Body of pancreas (tissue), 4 donors: ENCODE data around the gene SLC51A.

ENCODE experiments used
- POLR2A ChIP-seq, 3 donors: fragments of 450-650 bp; IDR thresholded peaks; one replicate each; pipeline ENCODE4 v1.6.1; 2016; ENCODE audit warnings: antibody characterized with exemption in 3 of 3, mild to moderate bottlenecking in 2 of 3
- TF ChIP-seq, protein P1 (sequence below), 7 experiments: fragments of 450-650 bp in 4 of 7; fragments of 200-600 bp in 3 of 7; sonication (generic) in 3 of 7; IDR thresholded peaks; one replicate each; pipeline ENCODE4 v1.5.1; 2016 to 2019; ENCODE audit warnings: antibody characterized with exemption in 7 of 7

DNA sequence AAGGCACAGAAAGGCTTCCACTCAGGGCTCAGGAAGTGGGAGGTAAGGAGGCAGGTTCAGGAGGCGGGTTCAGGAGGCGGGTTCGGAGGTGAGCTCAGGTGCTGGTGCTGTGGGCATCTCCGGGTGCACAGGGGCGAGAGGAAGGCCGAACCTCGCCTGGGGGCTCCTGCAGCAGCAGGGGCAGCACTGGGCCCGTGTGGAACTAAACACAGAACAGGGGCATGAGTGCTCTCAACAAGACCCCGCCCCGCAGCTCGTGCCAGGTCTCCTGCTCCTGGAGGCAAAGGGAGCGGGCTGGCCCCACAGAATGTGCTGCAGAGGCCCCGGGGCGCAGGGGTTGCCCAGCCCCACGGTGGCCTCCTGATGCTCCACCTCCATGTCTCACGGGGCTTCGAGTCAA, 18.8 kb upstream of the SLC51A start:
- TF ChIP-seq, protein P1, sequence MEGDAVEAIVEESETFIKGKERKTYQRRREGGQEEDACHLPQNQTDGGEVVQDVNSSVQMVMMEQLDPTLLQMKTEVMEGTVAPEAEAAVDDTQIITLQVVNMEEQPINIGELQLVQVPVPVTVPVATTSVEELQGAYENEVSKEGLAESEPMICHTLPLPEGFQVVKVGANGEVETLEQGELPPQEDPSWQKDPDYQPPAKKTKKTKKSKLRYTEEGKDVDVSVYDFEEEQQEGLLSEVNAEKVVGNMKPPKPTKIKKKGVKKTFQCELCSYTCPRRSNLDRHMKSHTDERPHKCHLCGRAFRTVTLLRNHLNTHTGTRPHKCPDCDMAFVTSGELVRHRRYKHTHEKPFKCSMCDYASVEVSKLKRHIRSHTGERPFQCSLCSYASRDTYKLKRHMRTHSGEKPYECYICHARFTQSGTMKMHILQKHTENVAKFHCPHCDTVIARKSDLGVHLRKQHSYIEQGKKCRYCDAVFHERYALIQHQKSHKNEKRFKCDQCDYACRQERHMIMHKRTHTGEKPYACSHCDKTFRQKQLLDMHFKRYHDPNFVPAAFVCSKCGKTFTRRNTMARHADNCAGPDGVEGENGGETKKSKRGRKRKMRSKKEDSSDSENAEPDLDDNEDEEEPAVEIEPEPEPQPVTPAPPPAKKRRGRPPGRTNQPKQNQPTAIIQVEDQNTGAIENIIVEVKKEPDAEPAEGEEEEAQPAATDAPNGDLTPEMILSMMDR (IDR thresholded peaks at IDR 0.05): no peak
- TF ChIP-seq POLR2A (IDR thresholded peaks at IDR 0.05): no peak
